Measurements from ENCODE around the gene HYI. TPM values are rescaled to one million over a fixed set of nuclear protein-coding genes. Genes with fewer than 3 reads are reported as not detected.

The HYI gene
- total RNA-seq, 1 experiment from 2014 or later: 34.5 TPM

GRCh38 chr1:43434256-43434655 lies 19.5 kb downstream of the HYI start:
- ChIA-PET POLR2A (interaction anchor here (0.6 kb wide), 1 partner anchor 1966 kb away, joined by 13 read pairs; no protein-coding TSS in a partner anchor), CTCF (no interaction called here)
- no peak overlapping the region for H3K27ac Mint-ChIP-seq (ENCODE audit: unreplicated experiment)
- Histone ChIP-seq H3K36me3 (ENCODE audit: control insufficient read depth, insufficient read depth, low read length) (no peaks in the 10 kb centered on the region), H3K27me3 (replicated peaks; ENCODE audit: control insufficient read depth, insufficient read depth, low read length) (no peaks in the 10 kb centered on the region), H3K4me1 (no peaks in the 10 kb centered on the region), H3K4me3 (ENCODE audit: low read depth, low read length) (no peak overlapping the region), H3K9me3 (no peaks in the 10 kb centered on the region)
- no peak for DNase-seq
- intact Hi-C loops (cut with micrococcal nuclease; ENCODE audit: unreplicated experiment): no loop called here
- TF ChIP-seq CTCF (IDR thresholded peaks at IDR 0.05; ENCODE audit: insufficient read depth in 1 of 2, low read depth in 1 of 2, low read length in 1 of 2, severe bottlenecking in 1 of 2, unreplicated experiment in 1 of 2): no peak
- H3K4me1 Mint-ChIP-seq (ENCODE audit: low read depth, unreplicated experiment): no peaks in the 10 kb centered on the region
- no peaks in the 10 kb centered on the region for H3K27me3 Mint-ChIP-seq (ENCODE audit: insufficient read depth, unreplicated experiment)
- no peak overlapping the region for H3K4me3 Mint-ChIP-seq (ENCODE audit: unreplicated experiment)
- BruUV-seq (replicated peaks): no TSS peak
- H3K36me3 Mint-ChIP-seq (ENCODE audit: insufficient read depth, unreplicated experiment): peaks cover 14% of the 10 kb centered on the region
- H3K9me3 Mint-ChIP-seq (ENCODE audit: unreplicated experiment): no peaks in the 10 kb centered on the region

DNA sequence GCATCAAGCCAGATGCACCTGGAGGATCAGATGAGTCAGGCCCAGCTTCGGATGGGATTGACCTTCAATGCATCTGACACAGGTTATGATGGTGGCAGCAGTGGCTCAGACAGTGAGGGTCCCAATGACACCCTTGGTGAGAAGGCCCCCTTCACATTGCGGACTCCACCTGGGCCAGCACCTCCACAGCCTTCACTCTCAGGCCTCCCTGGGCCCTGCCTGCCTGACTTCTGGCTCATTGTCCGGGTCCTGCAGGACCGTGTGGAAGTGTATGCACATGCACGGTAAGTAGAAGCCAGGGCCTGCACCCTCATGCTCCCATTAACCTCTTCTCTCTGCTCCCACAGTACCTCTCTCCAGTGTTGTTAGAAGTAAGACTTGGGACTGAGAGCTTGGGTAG lies 20.8 kb downstream of the HYI start:
- Mint-ChIP-seq H3K4me1 (ENCODE audit: low read depth, unreplicated experiment) (no peaks in the 10 kb centered on the region), H3K36me3 (ENCODE audit: insufficient read depth, unreplicated experiment) (peaks cover 18% of the 10 kb centered on the region), H3K27ac (ENCODE audit: unreplicated experiment) (no peak overlapping the region), H3K9me3 (ENCODE audit: unreplicated experiment) (no peaks in the 10 kb centered on the region), H3K27me3 (ENCODE audit: insufficient read depth, unreplicated experiment) (no peaks in the 10 kb centered on the region), H3K4me3 (ENCODE audit: unreplicated experiment) (no peak overlapping the region)
- intact Hi-C loops (cut with micrococcal nuclease; ENCODE audit: unreplicated experiment): no loop called here
- Histone ChIP-seq H3K9me3 (no peaks in the 10 kb centered on the region), H3K27me3 (replicated peaks; ENCODE audit: control insufficient read depth, insufficient read depth, low read length) (no peaks in the 10 kb centered on the region), H3K4me3 (ENCODE audit: low read depth, low read length) (no peak overlapping the region), H3K4me1 (no peaks in the 10 kb centered on the region), H3K36me3 (ENCODE audit: control insufficient read depth, insufficient read depth, low read length) (peaks cover 2% of the 10 kb centered on the region; the same call in 1 of the 2 replicates)
- CTCF ChIA-PET: no interaction called here
- DNase-seq: no peak
- BruUV-seq (replicated peaks): no TSS peak
- POLR2A ChIA-PET: no interaction called here
- TF ChIP-seq CTCF (IDR thresholded peaks at IDR 0.05; ENCODE audit: insufficient read depth in 1 of 2, low read depth in 1 of 2, low read length in 1 of 2, severe bottlenecking in 1 of 2, unreplicated experiment in 1 of 2): no peak

GRCh38 chr1:43432171-43432860 lies 21.4 kb downstream of the HYI start:
- H3K27me3 ChIP-seq (replicated peaks; ENCODE audit: control insufficient read depth, insufficient read depth, low read length): no peaks in the 10 kb centered on the region
- intact Hi-C loops (cut with micrococcal nuclease; ENCODE audit: unreplicated experiment): no loop called here
- no peaks in the 10 kb centered on the region for H3K9me3 ChIP-seq
- no peak overlapping the region for H3K4me3 Mint-ChIP-seq (ENCODE audit: unreplicated experiment)
- no peak for DNase-seq
- H3K4me3 ChIP-seq (ENCODE audit: low read depth, low read length): no peak overlapping the region
- ChIA-PET POLR2A (no interaction called here), CTCF (no interaction called here)
- no peaks in the 10 kb centered on the region for H3K9me3 Mint-ChIP-seq (ENCODE audit: unreplicated experiment)
- H3K36me3 ChIP-seq (ENCODE audit: control insufficient read depth, insufficient read depth, low read length): peaks cover 2% of the 10 kb centered on the region; the same call in 1 of the 2 replicates
- no peak for TF ChIP-seq CTCF (IDR thresholded peaks at IDR 0.05; ENCODE audit: insufficient read depth in 1 of 2, low read depth in 1 of 2, low read length in 1 of 2, severe bottlenecking in 1 of 2, unreplicated experiment in 1 of 2)
- H3K4me1 Mint-ChIP-seq (ENCODE audit: low read depth, unreplicated experiment): no peaks in the 10 kb centered on the region
- no peaks in the 10 kb centered on the region for H3K27me3 Mint-ChIP-seq (ENCODE audit: insufficient read depth, unreplicated experiment)
- BruUV-seq (replicated peaks): no TSS peak
- H3K27ac Mint-ChIP-seq (ENCODE audit: unreplicated experiment): no peak overlapping the region
- H3K36me3 Mint-ChIP-seq (ENCODE audit: insufficient read depth, unreplicated experiment): peaks cover 18% of the 10 kb centered on the region
- no peaks in the 10 kb centered on the region for H3K4me1 ChIP-seq
